Stimulated activated CD8-positive, alpha-beta memory T cell treated with anti-CD3 and anti-CD28 coated beads, Interleukin-12 subunit alpha, Interleukin-12 subunit beta, amount 100 ng/mL, for 1 hour (primary cell): ENCODE data around the gene EYA2.

Source experiments
- DNase-seq: peaks from one replicate; pipeline ENCODE4 v3.0.0-alpha.2; 2020; ENCODE audit warnings: low read depth

The EYA2 gene

GRCh38 chr20:47113362-47114109 lies 218.9 kb downstream of the EYA2 start:
- DNase-seq, result no peak

GRCh38 chr20:47115694-47116093 lies 221.1 kb downstream of the EYA2 start:
- no peak for DNase-seq

DNA sequence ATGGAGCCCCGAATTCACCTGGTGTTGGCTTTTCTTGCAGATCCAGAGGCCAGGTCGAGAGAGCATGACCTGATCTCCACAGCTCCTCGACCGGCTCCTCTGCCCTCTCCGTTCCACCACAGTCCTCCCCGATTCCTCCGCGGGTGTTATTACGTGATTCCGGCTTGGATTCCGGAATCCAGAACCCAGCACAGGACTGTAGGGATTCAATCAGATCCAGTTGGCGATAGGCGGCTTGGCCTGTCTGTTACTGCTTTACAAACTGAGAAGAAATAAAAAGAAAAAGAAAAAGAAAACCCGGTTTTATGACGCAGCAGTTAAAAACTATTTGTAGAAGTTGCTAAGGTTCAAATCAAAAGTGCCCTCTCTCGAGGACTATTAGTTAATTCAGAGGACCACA lies 222.7 kb downstream of the EYA2 start:
- DNase-seq, result no peak

- DNase-seq, result no peak
These were observed 223.1 kb downstream of the EYA2 start for GRCh38 chr20:47117773-47118172.

DNA sequence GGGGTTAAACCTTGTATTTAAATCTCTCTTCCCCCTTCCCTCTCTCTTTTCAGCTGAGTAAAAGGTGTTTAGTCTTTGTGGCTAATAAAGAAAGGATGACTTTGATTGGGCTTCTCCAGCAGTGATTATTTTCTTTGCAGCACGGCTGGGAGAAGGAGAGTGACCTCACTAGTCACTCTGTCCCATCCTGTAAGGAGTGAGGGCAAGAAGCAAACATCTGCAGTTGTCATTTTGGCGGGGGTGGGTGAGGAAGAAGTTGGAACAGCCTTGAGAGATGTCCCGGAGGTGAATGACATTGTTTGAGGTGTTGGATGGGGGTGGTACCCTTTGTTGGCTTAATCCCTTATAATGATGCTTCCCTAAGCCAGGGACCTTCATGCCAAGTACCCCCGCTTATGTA lies 223.6 kb downstream of the EYA2 start:
- DNase-seq, result no peak

GRCh38 chr20:47118641-47119040 lies 224.0 kb downstream of the EYA2 start:
- DNase-seq, result no peak

GRCh38 chr20:47120346-47120936 lies 225.8 kb downstream of the EYA2 start:
- no peak for DNase-seq

- DNase-seq, result no peak
These were observed 227.9 kb downstream of the EYA2 start for GRCh38 chr20:47122560-47122959.

DNA sequence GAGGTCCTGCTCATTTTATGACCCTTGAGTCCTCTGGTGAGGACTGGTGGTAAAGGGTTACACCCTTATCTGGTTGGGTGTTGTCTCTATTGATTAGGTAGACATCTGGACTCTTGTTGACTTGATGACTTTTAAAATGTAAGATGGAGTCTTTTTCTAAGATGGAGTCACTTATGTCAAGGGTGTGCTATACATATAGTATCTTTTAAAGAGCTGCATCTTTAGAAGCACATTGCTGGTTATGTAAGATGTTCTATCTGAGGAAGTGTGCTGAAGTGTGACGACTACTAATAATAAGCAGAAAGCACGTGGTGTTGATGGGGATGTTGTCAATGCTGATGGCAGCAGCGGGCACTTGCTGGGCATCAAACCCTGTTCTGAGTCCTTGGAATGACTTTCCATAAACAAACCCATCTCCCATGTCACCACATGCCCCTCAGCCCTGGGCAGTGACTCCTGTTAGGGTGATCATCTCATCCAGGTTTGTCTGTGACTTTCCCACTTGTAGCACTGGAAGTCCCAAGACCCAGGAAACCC lies 229.6 kb downstream of the EYA2 start:
- DNase-seq, result no peak

DNA sequence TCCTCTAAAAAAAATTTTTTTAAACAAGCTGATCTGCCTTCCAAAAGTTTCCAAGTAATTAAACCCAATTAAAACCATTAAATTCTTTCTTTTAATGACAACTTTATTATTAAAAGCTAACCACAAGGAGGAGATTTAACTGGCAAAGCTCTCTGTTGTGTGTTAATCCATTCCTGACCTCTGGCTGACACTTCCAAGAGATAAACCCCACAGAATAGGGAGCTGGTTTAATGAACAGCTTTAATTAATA lies 230.8 kb downstream of the EYA2 start:
- DNase-seq, result no peak

GRCh38 chr20:47125758-47126591 lies 231.3 kb downstream of the EYA2 start:
- no peak for DNase-seq

- DNase-seq, result no peak
These were observed 232.1 kb downstream of the EYA2 start for GRCh38 chr20:47126709-47127108.

DNA sequence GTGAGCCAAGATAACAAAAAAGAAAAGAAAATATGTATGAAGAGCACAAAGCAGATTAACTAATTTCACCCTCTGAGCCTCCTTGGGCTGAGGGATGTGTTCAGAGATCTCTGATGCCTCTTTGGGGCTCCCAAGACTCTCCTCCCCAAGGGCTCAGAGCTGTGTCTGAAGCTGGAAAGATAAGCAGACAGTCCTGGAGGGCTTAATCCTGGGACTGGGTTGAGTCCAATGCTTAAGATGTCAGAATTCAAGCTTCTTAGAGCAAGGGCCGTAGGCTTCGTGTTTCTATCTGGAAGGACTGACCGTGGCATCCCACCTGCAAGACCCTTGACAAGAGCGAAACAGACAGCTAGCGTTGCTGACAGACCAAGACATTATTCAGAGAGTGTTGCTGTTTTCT lies 232.9 kb downstream of the EYA2 start:
- DNase-seq, result no peak

GRCh38 chr20:47127999-47128398 lies 233.4 kb downstream of the EYA2 start:
- no peak for DNase-seq

DNA sequence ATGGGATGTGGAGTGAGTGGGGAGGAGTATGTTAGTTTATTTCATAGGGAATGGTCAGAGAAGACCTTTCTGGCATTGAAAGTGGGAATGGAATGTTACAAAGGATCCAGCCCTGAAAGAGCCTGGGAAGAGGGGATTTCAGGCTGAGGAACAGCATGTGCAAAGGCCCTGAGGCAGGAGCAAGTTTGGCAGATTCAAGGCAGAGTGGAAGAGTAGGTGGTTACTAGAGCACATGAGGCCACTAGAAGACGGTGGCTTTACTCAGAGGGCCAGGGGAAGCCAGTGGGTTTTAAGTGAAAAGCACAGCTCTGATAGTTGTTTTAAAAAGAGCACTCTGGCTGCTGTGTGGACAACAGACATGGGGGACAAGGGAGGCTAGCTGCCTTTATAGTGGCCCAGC lies 234.7 kb downstream of the EYA2 start:
- no peak for DNase-seq

DNA sequence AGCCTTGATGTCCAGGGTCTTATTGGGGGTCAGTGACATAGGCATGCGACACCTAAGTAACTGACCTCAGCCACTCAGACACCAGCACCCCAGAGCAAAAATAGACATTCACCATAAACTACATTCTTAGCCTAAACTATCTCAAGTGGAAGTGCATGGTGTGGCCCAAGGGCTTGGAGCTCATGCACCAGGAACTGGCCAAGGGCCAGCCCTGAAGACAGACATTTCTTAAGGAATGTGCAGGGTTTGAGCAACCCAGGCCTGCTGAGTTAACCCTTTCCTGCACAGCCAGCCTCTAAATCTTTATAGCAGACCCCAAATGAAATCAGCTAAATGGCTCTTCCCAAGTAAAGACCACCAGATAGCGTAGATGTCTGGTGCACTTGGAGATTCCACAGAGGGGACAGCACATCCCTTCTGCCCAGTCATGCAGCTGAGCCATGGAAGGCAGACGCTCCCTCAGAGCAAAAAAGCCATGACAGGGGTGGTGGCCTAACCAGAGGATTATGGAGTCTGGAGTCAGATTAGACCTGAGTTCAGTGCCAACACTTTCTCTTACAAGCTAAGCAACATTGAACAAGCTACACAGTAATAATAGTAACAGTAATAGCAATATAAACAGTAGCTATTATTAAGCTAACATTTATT lies 239.3 kb downstream of the EYA2 start:
- DNase-seq, result no peak

DNA sequence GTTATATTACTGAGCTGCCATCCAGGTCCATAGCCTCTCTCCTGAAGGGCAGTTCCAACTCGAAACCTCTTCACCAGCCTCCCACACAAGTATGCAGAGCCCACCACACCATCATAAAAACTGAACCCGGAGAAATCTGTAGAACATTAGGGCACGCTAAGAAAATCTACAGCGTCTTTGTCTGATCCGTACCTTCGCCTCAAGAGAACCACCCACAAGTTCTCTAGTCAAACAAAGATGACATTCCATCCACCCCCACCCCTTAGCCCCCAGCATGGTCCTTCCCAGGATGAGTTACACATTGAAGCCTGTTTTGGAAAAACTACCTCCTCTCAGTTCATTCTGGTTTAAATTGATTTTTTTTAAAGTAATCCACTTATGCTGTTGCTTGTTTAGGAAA lies 242.1 kb downstream of the EYA2 start:
- DNase-seq, result no peak

GRCh38 chr20:47137231-47137870 lies 242.7 kb downstream of the EYA2 start:
- DNase-seq, result no peak

- DNase-seq, result no peak
These were observed 245.4 kb downstream of the EYA2 start for GRCh38 chr20:47139934-47140535.

DNA sequence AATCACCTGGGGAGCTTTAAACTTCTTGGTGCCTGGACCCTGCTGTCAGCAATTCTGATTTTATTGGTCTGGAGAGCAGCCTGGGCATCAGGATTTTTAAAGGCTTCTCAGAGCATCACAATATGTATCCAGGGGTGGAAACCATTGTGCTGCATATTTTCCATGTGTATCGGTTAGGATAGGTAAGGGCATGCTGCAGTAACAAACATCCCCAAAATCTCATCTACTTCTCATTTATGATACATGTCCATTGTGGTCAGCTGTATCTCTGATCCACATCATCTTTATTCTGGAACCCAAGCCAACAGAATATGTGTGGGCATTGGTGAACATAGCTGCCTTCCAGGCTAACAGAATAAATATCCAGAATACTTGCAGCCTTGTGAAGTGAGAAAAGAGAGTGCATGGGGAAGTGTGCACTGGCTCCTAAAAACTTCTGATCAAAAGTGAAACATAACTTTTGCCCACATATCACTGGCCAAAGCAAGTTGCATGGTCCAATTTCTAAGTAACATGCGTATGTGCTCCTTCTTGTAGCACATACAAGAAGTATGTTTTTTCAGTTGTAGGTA lies 246.8 kb downstream of the EYA2 start:
- DNase-seq, result no peak
